Measurements from ENCODE around the gene DUSP15. TPM values are rescaled to one million over a fixed set of nuclear protein-coding genes. Genes with fewer than 3 reads are reported as not detected.

The DUSP15 gene
- total and polyA plus RNA-seq, 2 of the 4 experiments (the other 2 are of a cell fraction): not detected

GRCh38 chr20:31827059-31827458 is 43.3 kb downstream of the DUSP15 start:
- Histone ChIP-seq H3K27me3 (ENCODE audit: control insufficient read depth, insufficient read depth, low read length) (peaks cover 5% of the 10 kb centered on the region), H3K18ac (ENCODE audit: low read depth, low read length) (no peak overlapping the region), H3K4me3 (ENCODE audit: insufficient read depth, low read depth, low read length) (no peak overlapping the region), H2BK20ac (ENCODE audit: low read depth, low read length) (no peak overlapping the region), H2BK15ac (ENCODE audit: low read depth, low read length) (no peak overlapping the region), H4K20me1 (ENCODE audit: insufficient read depth, low read length) (no peaks in the 10 kb centered on the region), H2AK9ac (replicated peaks; ENCODE audit: low read depth, low read length, poor library complexity) (no peak overlapping the region), H3K4me2 (ENCODE audit: low read depth, low read length) (no peak overlapping the region), H2AFZ (replicated peaks; ENCODE audit: low read length, poor library complexity) (no peak overlapping the region), H3K23ac (ENCODE audit: low read depth, low read length) (no peak overlapping the region), H3K4me1 (ENCODE audit: control insufficient read depth, insufficient read depth, low read length) (no peaks in the 10 kb centered on the region), H3K79me1 (ENCODE audit: low read depth in 1 of 2, low read length in 2 of 2) (no peaks in the 10 kb centered on the region; a peak in 1 of 4 replicates), H3K27ac (ENCODE audit: insufficient read depth, low read length) (no peak overlapping the region), H2BK5ac (ENCODE audit: low read depth, low read length, poor library complexity, severe bottlenecking) (no peak overlapping the region), H2BK120ac (ENCODE audit: low read depth, low read length) (no peak overlapping the region), H4K8ac (ENCODE audit: low read depth in 2 of 2, low read length in 2 of 2) (no peak overlapping the region), H2AK5ac (ENCODE audit: low read depth, low read length) (no peak overlapping the region), H4K91ac (ENCODE audit: insufficient read depth, low read depth, low read length) (no peak overlapping the region), H3K9me3 (ENCODE audit: control insufficient read depth, insufficient read depth, low read length) (no peaks in the 10 kb centered on the region), H4K5ac (ENCODE audit: low read depth, low read length) (no peak overlapping the region), H3K36me3 (ENCODE audit: control insufficient read depth, insufficient read depth, low read length) (no peaks in the 10 kb centered on the region), H3K56ac (ENCODE audit: extremely low read depth, insufficient read depth, low read length) (no peak overlapping the region), H3K14ac (replicated peaks; ENCODE audit: low read depth, low read length) (no peak overlapping the region), H3K9ac (ENCODE audit: low read depth, low read length) (no peak overlapping the region), H3K9me1 (ENCODE audit: insufficient read depth, low read length) (0 out of 2 replicates have a peak, but pooled peaks cover 3% of the 10 kb centered on the region), H3K4ac (ENCODE audit: low read depth, low read length) (no peak overlapping the region)
- 60% methylated on average over 1 of the region's 2 CpGs; no CpG with 5 or more reads in 1 of the 2 experiments for WGBS, 2 experiments (ENCODE audit: extremely low coverage in 2 of 2, insufficient read length in 1 of 2)
- ChIA-PET POLR2A (ENCODE audit: unreplicated experiment) (no interaction called here), CTCF (no interaction called here)
- BruUV-seq (replicated peaks): no TSS peak
- ATAC-seq (ENCODE audit: low read depth): no peak
- dilution Hi-C loops (cut with HindIII; ENCODE audit: low sequenced_read_pairs, unreplicated experiment) (no loop called here), intact Hi-C loops (cut with micrococcal nuclease) (no loop called here), in situ Hi-C loops (cut with MboI; ENCODE audit: low sequenced_read_pairs) (loop anchor here (10.0 to 25.0 kb wide), 3 partner anchors 128 to 835 kb away; partner anchors contain the start of genes C20orf203 and PDRG1)
- DNase-seq: no peak
- TF ChIP-seq RCOR1 (IDR thresholded peaks at IDR 0.05; ENCODE audit: insufficient replicate concordance, low read length): no peak
- TF ChIP-seq, protein P1, sequence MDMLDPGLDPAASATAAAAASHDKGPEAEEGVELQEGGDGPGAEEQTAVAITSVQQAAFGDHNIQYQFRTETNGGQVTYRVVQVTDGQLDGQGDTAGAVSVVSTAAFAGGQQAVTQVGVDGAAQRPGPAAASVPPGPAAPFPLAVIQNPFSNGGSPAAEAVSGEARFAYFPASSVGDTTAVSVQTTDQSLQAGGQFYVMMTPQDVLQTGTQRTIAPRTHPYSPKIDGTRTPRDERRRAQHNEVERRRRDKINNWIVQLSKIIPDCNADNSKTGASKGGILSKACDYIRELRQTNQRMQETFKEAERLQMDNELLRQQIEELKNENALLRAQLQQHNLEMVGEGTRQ (IDR thresholded peaks at IDR 0.05; ENCODE audit: low read depth, low read length): no peak
- TF ChIP-seq MAFK (IDR thresholded peaks at IDR 0.05; ENCODE audit: low read depth, low read length): no peak
- TF ChIP-seq FOS (IDR thresholded peaks at IDR 0.05; ENCODE audit: low read depth, low read length): no peak
